ENCODE measurements around the gene IL1R2.

The IL1R2 gene

GRCh38 chr2:102076512-102076911 is 84.8 kb downstream of the IL1R2 start:
- DNase-seq (ENCODE audit: low read depth in 1 of 2, low spot score in 1 of 2), result no peak

Measured in stimulated activated CD4-positive, alpha-beta T cell treated with anti-CD3 and anti-CD28 coated beads, Interleukin-15, amount 100 ng/mL, for 1 hour (primary cell).